NCI-H187 treated with DMSO at 0.1 percent for 48 hours (cell line): ENCODE results near the gene SELENON.

Experiments
- DNase-seq: peaks from one replicate; lab custom pipeline; 2025; lab: John Stamatoyannopoulos, UW

Gene SELENON

DNA sequence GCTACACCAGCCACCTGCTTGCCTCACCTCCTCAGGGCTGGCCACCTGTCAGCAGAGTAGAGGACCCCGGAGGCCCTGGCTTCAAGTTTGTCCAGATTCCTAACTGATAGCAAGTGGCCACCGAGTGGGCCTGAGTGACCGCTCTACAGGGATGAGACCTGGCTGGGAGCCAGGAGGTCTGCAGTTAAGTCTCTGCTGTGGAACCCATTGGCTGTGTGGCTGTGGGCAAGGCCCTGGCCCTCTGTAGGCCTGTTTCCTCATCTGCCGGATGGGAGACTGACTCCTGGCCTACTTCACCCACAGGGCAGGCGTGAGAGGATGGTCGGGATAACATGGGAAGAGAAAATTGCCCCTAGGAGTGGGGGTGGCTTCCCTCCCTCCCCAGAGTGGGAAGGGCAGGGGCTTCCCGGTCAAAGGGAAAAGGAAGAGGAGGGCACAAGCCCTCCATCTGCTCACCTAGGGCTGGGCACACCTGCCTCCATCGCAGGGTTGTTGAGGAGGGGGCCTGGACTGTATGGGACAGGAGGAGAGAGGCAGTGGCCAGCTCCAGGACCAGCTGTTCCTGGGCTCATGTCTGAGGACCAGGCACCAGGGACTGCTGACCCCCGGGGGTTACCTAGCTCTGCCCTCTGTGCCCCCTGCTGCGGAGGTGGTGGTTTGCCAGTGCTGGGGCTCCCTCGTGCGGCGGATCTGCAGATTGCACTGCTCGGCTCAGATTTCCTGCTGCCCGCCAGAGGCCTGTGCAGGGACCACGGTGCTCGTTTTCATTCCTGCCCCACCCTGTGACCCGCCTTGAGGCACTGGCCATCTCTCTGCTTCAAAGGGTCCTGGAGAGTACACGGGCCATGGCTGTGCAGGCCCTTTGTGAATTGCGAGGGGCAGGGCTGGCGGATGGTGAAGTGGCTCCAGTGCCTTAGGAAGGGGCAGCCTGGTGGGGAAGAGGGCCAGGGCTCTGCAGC is 10.6 kb downstream of the SELENON start:
- DNase-seq, result no peak

DNA sequence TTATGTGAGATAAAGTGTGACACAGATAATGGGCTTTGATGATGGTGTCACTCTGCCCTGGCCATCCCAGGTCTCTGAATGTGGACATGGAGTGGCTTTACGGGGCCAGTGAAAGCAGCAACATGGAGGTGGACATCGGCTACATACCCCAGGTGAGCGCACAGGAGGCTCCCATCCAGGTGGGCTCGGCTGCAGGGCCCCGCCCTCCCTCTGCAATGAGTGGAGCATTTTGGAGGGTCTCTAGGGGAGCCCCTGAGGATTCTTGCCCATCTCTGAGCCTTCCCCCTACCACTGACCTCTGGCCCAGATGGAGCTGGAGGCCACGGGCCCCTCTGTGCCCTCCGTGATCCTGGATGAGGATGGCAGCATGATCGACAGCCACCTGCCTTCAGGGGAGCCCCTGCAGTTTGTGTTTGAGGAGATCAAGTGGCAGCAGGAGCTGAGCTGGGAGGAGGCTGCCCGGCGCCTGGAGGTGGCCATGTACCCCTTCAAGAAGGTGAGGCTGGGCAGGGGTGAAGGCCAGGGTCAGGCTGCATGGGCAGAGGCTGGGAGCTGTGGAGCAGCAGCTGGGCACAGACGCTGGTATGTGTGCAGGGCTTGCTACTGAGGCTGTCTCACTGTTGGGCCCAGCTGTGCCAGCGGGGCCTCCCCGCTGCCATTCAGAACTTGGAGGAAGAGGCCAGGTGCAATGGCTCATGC is 11.5 kb downstream of the SELENON start:
- no peak for DNase-seq

DNA sequence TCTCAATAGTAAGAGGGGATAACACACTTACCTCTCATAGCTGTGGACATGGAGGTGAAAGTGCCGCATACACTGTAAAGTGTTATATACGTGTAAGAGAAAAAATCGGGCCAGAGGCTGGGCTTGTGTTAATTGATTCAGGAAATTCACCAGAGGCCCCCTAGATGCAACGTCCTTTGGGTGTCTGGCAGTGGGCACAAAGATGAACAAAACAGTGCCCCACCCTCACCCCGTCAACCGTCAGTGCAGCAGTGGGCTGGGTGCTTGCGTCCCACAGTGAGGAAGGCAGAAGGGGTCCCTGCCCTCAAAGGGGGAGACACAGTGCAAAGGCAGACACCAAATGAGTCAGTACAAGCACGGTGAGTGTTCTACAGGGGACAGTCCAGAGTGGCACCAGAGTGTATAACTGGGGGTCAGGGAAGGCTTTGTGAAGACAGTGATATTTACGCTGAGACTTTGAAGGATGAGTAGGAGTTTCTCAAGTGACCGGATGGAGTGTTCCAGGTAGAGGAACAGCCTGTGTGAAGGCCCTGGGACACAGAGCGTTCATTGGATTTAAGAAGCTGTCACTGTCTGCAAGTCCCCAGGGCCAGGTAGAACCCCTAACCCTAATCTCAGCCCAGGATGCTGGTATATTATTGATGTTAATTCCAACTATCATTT is 13.2 kb downstream of the SELENON start:
- DNase-seq, result no peak

DNA sequence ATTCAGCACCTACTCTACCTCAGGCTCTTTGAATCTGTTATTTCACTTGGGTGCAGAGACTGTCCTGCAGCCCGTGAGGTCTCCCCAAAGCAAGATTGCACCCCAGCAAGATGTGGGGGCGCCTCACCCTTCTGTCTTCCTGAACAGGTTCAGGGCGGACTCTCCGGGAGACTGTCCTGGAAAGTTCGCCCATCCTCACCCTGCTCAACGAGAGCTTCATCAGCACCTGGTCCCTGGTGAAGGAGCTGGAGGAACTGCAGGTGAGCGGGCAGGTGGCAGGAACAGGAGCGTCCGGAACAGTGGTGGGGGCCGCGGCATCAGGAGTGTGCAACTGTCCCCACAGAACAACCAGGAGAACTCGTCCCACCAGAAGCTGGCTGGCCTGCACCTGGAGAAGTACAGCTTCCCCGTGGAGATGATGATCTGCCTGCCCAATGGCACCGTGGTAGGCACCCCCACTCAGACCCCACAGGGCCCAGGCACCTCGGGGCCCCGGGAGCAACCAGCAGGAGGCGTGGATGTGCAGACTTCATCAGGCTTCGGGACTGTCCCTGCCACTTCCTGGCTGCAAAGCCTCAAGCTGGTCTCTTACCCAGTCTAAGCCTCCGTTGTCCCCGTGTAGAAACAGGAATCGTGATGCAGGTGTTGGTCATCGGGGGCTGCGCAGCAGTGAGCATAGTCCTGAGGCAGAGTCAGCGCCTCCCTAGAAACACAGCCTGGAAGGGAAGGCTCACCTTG is 13.9 kb downstream of the SELENON start:
- DNase-seq, result no peak

DNA sequence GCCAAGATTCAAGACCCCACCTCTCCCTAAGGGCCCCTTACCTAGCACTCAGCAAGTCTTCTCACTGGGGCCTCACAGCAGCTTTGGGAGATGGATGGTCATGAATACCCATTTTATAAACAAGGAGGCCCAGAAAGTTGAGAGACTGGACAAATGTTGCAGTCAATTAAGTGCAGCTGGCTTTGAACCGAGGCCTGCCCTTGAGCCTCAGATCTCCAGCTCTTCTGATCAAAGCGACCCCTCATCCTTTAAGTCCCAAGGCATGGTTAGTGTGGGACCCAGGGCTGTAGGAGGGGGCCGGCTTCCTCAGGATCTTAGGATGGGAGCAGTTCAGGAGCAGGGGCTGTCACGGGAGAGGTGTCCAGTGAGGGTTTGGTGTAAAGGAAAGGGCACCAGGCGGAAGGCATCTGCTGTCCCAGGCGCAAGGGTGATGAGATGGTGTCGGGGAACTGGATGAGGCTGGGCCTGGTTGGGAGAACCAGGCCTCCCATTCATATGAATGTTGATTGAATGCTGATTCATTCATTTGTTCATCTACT is 14.6 kb downstream of the SELENON start:
- DNase-seq, result no peak

DNA sequence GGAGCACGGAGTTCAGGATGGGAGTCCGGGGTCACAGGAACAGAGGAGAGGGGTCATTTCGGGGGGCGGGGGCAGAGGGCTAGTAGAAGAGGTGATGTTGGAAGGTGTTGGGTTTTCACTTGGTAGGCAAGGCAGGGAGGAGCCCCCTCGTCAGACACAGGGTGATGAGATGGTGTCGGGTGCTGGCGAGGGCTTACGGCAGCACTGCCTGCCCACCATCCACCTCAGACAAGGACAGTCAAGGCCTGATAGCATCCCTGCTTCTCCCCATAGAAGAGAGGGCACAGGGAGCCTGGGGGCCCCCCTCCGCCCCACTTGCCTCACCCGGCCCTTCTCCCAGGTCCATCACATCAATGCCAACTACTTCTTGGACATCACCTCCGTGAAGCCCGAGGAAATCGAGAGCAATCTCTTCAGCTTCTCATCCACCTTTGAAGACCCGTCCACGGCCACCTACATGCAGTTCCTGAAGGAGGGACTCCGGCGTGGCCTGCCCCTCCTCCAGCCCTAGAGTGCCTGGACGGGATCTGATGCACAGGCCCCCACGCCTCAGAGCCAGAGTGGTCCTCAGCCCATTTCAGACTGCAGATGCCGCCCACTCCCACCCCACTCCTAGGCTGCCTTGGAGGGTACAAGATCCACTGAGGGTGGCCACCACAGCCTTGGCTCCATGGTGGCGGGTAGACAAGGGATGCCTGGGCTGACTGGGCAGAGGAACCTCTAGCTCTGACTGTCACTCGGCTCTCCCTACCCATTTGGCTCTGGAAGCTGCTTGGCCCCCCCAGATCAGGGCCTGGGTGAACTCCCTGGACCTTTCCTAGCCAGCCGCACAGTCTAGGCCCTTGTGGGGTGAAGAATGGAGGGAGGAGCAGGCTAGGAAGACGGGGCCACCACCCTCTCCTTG is 15.5 kb downstream of the SELENON start:
- DNase-seq, result no peak

DNA sequence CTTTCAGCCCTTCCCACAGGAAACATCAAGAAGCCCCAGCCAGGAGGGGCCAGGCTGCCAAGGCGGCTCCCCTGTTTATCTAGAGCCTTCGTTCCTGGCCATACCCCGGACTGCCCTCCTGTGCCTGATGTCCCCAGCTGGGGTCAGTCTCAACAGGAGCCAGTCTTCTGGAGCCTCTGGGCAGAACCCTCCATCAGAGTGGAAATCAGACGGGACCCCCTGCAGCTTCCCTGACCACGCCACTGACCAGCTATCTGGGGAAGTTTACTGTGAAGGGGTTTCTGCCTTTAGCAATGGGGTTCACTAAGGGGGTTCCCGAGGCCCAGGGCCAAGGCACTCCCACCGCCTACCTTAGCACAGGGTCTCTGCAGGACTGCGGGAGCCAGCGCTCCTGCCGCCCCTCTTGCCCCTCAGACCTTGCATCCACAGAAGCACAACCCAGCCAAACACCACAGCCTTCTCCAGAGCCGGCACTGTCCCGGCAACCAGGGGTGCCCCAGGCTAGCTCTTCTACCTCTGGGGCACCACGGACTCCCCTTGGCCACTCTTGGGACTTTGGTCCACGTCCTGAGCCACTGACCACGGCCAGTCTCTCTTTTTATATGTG is 16.2 kb downstream of the SELENON start:
- DNase-seq, result no peak

DNA sequence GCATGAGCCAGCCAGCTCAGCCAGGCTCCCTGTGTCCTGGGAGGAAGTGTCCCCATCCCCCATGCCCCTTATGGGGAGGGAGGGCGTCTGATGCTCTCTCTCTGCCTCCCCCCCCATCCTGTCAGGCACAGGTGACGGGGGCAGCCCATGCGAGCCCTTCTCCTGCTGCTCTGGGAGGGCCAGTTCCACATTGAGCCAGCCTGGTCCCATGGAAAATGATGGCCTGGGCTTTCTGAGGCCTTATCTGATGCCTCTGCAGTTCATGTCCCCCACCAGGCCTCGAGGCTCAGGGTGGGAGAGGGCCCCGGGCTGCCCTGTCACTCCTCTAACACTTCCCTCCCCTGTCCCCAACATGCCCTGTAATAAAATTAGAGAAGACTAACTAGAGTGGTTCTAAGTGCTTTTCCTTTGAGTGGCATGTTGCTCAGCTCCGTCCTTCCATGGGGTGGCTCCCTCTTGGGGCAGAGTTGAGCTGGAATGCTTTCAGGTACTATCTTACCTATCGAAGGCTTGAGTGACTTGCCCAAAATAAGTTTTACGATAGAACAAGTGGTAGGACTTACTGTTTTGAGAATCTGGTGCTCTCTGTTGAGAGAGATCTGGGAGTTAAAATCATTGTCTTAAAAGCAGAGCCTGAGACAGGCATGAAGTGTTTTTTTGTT is 18.0 kb downstream of the SELENON start:
- DNase-seq, result no peak

DNA sequence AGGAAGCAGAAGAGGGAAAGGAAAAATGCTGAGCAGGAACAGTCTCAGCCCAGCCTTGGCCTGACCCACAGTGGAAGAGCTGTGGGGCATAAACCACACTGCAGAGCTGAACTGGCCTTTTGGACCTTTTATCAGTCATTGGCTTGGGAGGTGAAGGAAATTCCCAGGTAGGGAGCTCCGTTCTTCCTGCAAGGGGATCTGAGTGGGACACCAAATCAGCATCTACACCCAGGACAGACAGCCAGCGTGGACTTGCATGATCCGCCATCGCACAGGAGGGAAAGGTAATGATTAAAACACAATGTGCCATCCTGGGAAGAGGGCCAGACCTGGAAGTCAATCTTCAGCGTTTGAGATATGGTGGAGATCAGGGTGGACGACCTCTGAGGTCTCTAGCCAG is 18.6 kb downstream of the SELENON start:
- no peak for DNase-seq

DNA sequence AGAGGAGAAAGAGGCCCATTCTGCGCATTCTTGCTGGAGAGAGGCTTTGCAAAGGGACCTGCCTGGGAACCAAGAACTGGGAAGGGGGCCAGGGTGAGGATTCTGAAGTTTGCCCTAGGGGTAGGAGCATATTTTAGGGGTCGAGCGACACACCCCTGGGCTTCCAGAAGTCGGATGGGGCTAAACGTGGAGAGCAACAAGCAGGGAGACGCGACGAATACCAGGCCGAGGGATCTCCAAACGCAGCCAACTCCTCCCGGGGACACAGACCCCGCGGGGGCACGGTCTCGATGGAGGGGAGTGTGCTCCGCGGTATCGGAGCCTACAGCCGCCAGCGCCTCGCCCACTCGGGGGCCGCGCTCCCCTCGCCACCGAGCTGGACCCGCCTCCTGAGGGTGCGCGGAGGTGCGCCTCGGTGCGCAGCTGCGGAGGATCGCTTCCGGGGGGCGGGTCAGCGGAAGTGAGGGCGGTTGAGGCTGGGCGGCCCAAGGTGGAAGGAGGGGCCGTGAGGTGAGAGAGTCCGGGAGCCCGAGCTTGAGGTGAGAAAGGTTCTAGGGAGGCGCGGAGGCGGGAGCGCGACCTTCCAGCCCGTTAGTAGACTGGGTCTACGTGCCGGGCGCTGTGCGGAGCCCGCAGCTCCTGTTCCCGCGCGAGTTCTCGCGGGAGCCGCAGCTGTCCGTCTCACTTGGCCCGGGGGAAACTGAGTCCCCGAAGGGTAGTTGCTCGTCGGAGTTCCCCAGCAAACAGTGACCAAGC is 19.7 kb downstream of the SELENON start, which contains the start of gene MTFR1L:
TSS of gene MTFR1L (plus strand) at position 464 of the 756 bp plus-strand sequence. CDS start 3,151 bp downstream, outside the sequence.
- DNase-seq, result no peak

DNA sequence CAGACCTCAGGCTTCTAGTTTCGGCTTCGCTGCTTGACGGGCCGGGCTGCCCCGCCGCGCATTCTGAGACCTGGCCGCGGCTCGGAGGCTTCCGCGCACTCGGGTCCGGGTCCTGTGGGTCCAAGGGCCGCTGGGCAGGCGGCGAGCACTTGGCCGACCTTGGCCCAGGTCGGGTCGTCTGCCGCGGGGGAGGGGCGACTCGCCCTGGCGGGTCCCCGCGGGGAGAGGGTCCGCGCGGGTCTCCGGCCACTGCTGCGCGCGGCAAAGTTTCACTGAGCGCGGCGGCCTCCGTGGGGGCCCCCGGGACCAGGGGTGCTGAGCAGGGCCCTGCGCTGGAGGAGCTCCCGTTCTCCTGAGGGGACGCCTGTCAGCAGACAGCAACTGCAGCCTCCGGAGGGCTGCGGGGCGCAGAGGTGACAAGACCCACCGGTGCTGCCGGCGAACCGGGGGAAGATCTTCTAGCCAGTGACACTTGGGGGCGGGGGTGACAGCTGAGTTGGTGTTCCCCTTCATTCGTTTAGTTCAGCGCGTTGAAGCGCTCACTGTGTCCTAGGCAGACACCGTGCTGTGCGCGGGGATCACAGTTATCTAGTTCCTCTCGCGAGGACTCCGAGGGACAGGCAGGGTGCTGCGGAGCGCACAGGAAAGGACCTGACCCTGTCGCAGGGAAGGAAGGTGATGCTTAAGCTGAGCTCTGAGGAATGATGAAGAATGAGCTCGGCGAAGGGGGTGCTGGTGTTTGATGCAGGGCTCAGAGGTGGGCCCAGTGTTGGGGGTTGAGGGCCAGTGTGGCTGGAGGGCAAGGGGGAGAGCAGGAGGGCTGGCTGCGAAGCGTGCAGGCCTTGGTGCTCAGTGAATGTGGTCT is 20.5 kb downstream of the SELENON start:
- no peak for DNase-seq

DNA sequence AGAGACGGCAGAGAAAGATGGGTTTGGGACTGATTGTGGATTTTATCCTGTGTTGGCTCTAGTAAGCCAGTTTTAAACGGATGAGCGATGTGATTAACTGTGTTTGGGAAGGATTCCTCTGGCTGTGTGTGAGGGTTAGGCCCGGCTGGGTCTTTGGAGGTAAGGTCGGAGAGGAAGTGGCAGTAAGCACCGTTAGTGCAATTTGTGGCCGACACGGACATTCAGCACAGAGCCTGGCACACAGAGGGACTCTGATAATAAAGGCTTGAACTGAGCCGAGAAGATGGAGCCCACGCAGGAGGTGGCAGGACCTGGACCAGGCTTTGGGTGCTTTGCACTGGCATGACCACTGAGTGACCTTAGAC is 21.1 kb downstream of the SELENON start:
- DNase-seq, result no peak

DNA sequence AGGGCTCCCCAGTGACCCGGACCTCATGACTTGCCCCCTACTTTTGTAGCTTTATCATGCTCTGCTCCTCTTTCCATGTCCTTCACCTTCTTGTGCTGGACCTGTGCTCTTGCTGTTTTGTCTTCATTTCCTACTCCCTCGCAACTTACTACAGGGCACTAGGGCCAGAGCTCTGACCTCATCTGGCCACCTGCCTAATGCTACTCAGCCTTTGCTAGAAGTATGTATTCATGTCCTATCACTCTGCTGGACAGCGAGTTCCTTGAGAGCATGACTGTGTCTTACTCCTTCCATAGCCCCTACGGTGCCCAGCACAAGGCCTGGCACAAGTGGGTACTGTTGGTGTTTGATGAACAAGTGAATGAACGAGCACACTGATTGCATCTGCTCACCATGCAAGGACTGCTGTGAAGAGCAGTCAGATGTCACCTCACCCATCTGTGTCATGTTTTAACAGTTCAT is 21.7 kb downstream of the SELENON start:
- DNase-seq, result no peak

DNA sequence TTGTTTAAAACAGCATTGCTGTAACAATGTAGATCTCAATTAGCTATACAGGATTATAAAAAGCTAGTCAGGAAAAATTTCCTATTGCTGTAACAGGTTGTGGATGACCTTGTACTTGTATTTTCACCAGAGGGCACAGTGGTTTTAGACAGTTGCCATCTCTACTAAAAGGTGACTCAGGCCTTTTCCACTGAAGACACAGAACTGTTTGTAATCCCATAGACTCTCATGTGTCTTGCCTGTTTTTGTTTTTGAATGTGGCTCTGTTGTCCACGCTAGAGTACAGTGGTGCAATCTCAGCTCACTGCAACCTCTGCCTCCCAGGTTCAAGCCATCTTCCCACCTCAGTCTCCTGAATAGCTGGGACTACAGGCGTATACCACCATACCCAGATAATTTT is 25.6 kb downstream of the SELENON start:
- no peak for DNase-seq

DNA sequence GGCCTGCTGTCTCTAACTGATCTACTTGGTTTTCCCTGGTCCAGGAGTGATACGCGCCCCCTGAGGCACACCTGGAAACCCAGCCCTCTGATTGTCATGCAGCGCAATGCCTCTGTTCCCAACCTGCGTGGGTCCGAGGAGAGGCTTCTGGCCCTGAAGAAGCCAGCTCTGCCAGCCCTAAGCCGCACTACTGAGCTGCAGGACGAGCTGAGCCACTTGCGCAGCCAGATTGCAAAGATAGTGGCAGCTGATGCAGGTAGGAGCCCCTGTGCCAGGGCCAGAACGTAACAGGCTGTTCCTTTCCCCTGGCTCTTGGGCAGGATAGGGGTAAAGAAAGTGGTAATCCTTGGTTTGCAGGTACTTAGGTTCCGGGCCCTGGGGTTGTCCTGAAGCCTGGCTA is 26.6 kb downstream of the SELENON start:
- no peak for DNase-seq

DNA sequence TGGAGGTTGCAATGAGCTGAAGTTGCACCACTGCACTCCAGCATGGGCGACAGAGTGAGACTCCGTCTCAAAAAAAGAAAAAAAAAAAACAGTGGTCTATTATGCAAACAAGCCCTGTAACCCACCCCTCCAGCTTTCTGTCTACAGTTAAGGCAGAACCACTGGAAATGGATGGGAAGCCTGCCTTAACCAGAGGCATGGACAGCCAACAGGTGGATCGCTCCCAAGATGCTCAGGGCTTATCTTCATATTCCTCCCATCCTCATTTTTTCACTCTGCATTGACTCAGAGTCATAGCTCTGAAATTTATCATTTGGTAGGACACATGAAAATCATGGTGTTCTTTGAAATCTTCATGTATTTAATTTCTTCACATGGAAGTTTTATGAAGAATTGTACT is 28.5 kb downstream of the SELENON start:
- DNase-seq, result no peak

DNA sequence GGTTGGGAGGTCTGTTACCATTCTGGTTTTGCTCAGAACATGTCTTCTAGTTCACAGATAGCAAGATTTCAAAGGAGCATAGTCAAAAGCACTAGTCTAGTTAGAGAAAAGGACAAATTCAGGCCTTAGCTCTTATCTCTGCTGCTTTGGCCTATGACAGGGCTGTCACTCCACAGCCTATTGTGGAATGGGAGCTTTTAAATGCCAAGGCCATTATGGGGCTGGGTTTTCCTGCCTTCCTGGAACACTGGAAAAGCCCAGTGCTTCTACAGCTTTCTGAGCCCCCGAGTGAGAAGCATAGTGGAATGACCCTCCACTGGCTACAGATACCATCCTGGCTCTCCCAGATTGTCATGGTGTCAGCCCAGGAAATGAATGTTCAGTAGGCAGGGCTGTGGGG is 29.1 kb downstream of the SELENON start:
- no peak for DNase-seq
